HG03103 (cell line): ENCODE measurements around the gene ANO2.

ENCODE experiments used
- ATAC-seq: cut with Tn5 transposase; IDR thresholded peaks from one replicate; pipeline ENCODE4 v1.9.1; 2021; ENCODE audit warnings: low read depth; ENCODE audit not compliant: unreplicated experiment

ANO2 gene

DNA sequence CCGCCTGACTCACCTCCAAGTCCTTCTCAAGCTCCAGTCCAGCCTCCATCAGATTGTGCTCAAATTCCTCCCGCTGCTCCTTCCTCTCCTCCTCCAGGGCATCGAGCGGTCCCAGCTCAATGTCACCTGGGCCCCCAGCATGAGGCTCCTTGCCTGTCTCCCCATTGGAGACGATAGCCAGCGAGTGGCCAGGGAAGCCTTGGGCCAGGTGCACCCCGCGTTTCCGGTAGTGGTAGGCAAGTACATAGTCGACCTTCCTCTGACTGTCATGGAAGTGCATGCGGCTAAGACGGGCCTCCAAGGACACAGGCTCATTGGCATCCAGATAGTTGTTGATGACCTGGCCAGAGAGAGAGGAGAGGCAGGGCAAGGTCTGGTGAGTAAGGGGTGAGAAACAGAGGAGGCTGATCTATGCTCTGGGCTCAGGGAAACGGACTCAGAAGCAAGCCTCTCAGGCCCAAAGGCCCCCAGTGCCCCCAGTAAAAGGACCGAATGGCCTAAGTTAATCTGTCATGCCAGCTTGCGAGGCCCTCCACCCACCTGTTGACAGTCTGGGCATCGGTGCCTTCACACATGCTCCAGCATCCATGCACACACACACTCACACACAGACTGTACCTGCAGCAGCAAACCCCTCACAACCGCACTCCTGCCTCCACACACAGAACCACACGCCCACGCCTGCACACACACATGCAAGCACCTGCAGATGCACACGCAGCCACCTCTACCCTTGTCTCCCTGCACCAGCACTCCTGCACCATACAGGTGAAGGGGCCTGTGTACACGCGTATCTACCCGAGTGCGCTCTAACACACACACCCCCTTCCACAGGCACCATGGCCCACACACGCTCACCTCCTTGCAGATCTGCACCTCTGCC is 23.8 kb downstream of the ANO2 start:
- no peak for ATAC-seq

DNA sequence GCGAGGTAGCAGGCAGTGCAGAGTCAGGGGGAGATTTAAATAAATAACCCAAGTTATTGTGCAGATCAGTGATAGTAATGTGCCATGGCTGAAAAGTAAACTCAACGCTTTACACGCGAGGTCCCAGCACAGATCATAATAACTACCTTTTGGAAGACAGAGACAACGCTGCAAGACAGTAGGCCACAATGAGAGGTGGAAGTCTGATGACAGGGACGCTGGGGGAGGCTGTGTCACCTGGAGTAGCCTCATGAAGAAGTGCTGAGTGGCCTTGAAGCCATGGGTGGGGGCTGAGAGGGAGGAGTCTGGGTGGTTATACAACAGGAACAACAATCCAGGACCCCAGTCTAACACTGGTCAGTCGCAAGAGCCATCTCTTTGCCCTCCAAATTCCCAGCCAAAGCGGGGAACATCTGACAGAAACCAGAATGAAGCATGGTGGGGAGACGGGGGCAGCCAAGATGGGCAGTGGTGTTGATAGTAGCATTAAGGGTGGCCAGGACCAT is 28.2 kb downstream of the ANO2 start:
- no peak for ATAC-seq

DNA sequence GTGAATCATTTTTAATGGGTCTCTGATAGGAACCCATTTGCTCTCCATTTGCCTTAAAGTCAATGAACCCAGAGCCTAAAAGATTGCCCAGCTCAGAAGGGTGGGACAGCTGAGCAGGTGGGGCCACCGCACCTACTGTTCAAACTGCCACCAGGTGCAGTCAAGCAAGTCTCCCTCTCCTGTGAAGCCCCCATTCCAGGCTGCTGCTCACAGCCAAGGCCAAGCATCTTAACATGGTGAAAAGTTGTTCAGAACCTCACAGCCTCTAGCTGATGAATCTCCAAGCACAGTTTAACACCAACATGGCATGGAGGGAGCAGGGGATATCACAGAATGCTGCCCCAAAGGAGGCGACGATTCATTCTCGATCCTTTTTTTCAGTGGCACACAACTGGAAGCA is 29.5 kb downstream of the ANO2 start:
- ATAC-seq: no peak

DNA sequence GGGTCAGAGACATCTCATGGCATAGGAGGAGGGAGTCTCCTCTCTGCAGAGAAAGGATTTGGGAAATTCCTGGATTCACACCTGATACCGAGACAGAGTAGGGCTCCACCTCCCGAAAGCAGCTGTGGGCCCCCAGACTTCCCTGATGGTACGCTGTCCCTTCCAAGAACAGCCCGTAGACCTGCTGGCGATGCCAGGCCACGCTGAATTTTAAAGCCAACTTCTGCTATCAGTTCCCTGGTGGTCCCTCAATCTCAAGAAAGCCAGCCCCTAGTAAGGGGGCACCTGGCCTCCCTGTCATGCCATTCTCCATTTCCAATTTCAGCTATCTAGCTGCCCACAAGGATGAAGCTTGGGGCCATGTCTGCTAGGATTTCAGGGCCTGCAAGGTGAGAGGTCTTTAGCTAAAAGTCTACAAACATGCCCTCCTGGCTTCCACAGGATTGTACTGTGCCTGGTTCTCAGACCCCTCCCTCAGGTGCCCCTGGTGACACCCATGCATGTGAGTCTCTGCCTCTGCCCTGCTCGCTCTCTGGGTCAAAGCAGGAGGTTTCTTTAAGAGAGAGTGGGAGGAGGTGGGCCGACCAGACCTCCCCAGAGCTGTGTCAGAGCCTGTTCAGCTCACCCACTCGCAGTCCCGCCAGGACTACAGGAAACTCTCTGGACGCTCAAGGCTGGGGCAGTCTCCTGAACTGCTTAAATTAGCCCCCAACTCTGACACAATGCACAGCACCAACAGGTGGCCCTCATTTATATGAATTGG is 30.5 kb downstream of the ANO2 start:
- no peak for ATAC-seq

DNA sequence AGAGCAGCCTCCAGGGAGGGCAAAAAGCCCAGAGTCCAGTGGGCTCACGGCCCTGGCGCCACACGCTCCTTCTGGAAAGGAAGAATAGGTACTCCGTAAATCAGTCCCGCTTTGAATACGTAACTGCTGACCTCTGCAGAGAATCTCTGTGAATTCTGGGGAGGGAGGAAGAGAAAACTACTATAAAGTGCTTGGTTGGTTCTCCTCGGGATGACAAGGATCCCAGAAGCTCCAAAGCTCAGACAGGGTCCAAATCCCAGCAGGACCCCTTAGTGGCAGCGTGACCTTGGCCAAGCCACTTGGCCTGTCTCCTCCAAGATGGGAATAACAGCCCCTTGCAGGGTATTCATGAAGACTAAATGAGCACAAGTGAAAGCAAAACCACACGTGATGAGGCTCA is 31.7 kb downstream of the ANO2 start:
- no peak for ATAC-seq

DNA sequence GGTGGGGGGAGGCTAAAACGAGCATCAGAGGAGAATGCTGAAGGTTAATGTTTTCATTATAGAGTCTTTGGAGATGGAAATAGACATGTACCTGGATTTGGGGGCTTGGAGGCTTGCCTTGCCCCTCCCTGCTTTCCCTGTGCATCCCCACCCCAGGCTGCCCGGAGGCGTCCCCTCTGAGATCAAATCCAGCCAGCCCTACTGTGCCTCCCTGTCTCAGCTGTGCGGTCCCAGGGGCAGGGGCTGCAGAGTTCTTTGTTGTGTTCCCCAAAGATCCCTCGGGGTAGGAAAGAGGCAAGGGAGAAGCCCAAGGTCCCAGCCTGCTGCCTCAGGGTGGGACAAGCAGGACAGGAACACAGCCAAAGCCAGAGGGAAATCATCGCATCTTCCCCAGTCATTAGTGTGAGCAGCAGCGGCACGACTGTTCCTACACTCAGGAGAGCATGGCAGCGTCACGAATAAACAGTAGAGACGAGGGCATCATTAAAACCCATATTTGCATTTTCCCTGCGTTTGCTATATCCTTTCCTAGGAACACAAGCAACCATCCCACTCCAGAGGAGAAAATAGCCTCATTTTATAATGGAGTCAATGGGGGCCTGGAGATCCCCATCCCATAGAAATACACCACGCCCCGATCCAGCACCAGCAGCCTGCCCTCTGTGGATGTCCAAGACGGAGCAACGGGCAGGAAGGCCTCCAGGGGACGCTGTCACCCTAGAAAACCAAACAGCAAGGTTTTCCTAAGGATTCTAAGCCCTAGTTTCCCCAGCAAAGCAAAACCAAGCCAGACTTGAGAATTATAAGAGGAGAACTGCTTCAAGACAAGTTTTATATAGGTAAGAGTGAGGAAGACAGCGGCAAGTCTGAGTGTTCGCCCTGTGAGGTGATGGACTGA is 32.4 kb downstream of the ANO2 start:
- no peak for ATAC-seq

DNA sequence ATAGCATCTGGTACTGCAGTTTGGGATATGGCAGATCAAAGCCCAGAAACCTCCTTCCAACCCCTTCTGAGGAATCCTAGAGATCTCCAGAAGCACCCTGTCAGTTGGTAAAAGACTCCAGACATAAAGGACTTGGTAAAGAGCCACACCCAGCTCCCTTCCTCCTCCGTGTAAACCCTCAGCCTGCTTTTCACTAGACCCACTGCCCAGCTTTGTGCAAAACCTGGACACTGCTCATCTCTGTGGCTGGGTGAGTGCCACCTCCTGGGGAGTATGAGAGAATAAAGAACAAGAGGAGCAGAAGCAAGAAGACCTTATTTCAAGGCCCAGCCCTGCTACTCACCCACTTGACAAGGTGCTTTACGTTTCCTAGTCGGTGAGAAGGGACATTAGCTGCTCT is 33.0 kb downstream of the ANO2 start:
- ATAC-seq: no peak

DNA sequence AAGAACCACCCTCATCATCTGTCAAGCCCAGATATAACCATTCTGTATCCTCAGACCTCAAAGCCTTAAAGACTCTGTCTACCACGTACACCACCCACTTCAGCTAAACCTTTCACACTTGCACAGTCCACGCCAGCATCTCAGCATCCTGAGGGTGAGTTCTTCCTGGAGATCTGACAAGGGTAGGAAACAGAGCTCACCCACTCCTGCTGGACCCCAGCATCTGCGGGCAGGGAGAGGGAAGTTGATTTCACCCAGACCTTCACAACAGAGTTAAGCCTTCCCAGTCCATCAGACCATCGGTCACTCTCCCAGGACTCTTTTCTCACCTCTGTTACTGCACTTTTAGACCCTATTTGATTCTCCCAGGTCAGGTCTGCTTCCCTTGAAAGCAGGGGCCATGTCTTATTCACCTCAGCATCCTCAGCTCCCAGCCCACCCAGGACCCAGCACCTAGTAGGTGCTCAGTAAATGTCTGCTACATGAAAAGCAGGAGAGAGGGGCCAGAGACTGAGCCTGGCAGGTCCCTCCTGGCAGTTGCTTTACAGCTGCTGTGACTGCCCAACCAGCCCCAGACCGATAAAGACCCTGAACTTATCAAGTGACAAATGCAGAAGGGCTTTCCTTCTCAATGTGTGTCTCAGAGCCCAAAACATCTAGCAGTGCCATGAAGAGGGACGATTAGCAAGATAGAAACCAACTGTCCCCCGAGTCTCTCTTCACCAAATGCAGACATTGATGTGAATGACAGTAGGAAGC is 34.1 kb downstream of the ANO2 start:
- no peak for ATAC-seq

DNA sequence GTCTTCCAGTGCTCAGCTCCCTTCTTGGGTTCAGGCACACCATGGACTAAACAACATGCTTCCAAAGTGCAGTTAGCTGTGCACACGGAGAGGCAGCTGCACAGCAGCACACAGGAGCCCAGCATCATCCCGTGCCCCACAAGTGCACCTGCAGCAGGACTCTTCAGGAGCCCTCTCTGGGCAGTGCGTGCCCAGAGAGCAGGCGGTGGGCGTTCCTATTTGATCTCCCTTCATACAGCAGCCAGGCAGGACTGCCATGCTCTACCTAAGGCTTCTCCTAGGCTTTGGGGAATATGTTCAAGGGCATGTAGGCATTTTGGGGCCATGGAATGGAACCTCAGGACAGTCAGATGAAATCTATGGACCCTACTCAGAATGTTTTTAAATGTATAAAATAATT is 35.5 kb downstream of the ANO2 start:
- no peak for ATAC-seq

DNA sequence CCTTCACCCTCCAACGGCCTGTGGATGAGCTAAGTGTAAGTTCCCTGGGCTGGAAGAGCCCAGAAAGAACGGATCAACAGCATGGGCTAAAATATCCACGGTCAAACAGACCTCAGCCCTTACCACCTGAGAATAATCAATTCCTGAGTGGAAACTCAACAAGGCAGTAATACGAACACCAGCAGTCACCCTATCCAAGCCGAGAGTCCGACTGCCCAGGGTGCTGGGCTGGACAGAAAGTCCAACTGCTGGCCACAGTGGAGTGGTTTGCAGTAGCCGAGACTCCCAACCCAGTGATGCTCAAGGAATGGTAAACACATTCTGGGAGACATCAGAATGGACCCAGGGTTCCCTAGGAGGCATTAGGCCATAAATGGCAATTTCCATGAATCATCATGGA is 36.8 kb downstream of the ANO2 start:
- ATAC-seq: no peak

DNA sequence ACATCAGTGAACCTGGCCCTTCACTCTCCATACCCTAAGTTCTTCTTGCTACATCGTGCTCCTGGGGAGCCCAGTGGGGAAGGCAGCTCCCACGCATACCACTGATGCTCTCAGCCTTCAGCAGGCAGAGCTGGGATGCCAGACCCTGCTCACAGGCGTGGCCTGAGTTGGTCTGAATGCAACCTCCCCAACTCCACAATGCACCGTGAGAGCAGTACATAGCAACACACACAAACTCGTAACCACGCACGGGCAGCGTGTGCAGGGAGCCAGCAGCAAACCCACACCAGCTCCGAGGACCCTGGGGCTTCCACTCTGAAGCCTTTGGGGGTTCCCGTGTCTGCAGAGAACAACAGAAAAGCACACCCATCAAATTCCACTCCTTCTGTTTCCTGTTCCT is 37.3 kb downstream of the ANO2 start:
- no peak for ATAC-seq

DNA sequence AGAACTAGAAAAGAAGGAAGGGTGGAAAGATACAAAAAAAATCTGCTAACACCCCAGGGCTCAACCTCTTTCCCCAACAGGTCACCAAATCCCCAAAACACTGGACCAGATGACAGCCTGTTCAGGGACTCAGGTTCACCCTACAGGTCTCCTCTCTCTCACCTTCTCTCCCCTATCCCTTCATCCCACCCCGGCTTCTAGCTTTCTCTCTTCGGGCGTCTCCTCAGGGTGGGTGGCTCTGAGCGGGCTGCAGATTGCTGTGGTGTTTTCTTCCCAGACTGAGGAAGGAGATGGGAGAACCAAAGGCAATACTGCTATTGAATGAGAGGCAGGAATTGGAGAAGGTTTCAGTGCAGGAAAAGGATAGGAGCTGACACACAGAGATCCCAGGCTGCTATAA is 39.3 kb downstream of the ANO2 start:
- no peak for ATAC-seq

DNA sequence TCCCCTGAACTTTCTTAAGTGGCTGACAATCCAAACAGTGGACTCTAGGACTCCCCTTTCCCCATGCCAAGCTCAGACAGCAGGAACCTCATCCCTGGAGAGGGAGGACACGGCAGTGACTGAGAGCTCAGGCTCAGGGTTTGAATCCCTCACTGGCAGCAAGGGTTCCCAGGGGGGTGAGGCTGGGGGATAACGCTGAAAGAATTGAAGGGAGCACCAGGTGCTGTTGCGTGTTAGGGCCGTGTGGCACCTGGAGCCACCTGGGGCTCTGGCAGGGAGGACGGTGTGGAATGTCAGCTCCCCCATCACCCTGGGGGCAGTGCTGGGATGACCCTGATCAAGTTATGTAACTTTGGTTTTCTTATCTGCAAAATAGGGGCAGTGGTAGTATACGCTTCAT is 40.1 kb downstream of the ANO2 start:
- no peak for ATAC-seq

DNA sequence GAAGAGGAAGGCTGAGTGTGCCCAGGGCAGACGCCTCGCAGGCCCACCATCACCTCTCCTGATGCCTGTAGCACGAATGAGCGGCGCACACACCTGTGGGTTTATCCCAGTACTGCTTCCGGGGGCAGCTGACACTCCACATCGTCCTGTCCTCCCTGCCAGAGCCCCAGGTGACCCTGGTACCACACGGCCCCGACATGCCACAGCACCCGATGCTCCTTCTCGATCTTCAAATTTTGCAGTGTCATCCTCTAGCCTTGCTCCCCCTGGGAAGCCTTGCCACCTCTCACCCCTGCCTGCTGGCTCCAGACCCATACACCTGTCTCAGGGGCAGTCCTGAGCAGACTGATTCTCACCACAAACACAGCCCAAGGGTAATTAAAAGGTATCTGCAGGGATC is 40.6 kb downstream of the ANO2 start:
- ATAC-seq: no peak

DNA sequence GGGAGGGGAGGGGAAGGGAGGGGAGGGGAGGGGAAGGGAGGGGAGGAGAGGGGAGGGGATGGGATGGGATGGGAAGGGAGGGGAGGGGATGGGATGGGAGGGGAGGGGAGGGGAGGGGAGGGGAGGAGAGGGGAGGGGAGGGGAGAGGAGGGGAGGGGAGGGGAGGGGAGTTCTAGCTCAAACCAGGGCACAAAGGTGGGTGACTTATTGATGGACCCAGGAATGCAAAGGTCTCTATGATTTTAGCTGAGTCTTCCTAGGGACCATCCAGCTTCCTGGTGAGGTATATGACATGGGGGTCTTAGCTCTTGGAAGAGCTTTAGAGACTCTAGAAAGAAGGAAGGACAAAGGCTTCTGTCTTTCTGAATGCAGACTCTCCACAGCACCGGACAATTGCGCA is 42.3 kb downstream of the ANO2 start:
- no peak for ATAC-seq

DNA sequence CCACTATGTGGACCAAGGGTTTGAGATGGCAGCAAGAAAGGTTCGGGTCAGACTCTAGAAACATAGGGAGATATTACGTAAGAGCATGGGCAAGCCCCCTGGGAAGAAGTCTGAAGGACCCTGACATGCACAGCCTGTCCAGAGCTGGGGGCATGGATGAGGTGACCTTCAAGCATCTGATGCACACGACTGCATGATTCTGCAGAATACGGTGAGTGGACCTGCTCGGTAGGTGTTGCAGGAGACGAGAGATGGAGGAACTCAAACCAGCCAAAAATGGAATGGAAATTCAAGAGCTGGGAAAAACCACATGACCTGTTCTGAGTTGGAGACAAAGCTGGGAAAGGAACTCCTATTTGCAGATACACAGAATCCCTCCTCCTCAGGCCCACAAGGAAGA is 43.6 kb downstream of the ANO2 start:
- ATAC-seq: no peak

DNA sequence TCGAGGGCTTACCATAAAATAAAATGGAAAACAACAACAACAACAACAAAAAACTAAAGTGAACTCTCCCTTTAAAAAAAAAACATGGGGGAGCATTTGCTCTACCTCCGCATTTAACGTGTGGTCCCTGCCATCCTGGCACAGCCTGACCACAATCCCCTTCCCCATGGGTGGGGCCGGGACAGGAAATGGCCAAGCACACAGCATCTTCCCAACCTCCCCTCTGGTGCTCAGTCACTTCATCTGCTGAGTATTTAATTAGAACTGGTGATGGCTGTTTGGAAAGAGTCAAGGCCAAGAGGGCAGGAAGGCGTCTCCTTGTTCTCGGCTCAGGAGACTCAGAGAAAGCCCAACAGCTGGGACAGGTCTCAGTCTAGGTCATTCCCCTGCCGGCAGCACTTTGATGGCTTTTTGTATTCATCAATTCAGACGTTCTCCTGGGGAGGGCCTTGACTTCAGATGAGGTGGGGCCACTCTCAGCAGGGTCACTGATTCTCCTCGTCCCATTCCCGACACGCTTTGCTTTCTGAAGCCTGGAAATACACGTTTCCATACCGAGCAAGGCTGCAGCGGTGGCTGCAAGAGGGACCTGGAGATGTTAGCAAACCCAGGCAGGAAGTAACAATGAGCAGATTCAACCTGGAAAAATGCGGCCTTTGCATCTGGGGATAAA is 44.4 kb downstream of the ANO2 start:
- no peak for ATAC-seq

DNA sequence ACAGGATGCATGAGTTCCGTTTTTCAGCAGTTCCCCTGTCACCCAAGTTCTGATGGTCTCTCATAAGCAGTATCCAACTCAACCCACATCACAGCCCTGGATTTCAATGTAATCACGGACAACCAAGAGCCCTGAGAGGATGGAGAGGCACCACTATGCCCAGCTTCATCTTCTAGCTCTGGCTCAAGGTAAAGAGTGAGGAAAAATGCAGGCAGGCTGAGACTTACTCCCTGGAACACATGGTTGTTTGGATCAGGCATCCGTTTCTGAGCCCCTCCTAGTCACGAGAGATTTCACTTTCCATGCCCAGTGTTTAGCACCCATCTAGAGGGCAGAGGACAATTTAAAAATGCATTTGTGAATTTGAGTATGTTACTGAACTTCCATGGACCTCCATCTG is 45.0 kb downstream of the ANO2 start:
- ATAC-seq: no peak

DNA sequence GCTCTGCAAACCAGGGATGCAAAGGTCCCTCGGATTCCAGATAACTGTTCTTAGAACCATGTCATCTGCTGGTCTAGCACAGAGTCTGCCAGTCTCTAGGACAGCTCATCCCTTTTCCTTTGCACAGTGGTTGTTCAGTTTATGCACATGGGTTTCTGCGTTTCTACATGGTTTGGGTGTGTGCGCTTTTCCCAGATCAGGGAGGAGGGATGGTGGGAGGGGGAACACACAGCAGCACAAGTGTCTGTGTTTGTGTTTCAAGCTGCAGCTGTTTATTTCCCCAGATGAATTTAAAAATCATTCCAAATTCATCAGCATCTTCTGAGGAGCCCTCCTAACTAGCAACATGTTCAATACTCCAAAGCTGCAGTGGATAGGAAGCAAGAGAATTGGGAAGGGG is 45.4 kb downstream of the ANO2 start:
- no peak for ATAC-seq

DNA sequence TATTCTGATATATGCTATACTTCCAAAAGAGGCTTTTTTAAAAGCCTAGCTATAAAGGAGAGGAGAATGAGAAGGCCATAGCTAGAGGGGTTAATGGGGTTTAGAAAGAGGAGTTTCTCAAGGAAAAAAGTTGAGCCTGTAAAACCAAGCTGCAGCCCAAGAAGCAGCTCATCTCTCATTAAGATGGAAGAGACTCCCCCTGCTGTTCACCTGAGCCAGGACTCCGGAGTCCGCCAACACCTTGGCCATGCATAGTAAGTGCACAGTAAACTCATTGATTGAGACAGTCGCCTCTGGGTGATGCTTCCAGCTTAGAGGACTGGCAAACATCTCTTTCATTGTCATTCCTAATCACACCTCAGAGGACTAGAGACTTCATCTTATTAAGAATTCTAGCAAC is 46.2 kb downstream of the ANO2 start:
- ATAC-seq: no peak
